Measurements from ENCODE around the gene AFAP1L1. TPM values are rescaled to one million over a fixed set of nuclear protein-coding genes. Genes with fewer than 3 reads are reported as not detected.

The AFAP1L1 gene
- total RNA-seq, 1 donor from 2014 or later: 2.3 TPM

- DNase-seq (ENCODE audit: extremely low spot score, unreplicated experiment): no peak
- no peak for TF ChIP-seq CTCF (IDR thresholded peaks at IDR 0.05)
- Mint-ChIP-seq H3K4me3 (ENCODE audit: unreplicated experiment) (no peak overlapping the region), H3K27me3 (ENCODE audit: unreplicated experiment) (peaks cover 12% of the 10 kb centered on the region), H3K36me3 (ENCODE audit: unreplicated experiment) (no peaks in the 10 kb centered on the region), H3K9me3 (ENCODE audit: unreplicated experiment) (no peaks in the 10 kb centered on the region), H3K4me1 (ENCODE audit: unreplicated experiment) (peaks cover 11% of the 10 kb centered on the region), H3K27ac (ENCODE audit: unreplicated experiment) (no peak overlapping the region)
Observed at GRCh38 chr5:149260761-149261160, 10.9 kb upstream of the AFAP1L1 start.

DNA sequence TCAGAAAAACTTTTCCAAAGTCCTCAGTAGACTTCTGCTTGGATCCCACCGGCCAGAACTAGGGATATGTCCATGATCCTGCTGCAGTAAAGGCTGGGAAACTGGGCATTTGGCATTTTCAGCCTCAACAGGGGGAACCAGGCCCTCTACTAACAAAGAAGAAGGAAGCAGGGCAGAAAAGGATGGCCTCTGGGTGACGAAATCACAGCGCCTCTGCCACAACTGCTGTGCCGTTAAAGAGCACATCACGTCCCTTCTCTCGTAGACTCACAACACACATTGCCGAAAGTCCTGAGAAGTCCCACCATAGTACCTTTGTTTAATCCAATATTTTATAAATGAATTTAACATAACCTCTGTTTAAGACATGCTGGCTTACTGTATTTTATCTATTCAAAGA, 10.4 kb upstream of the AFAP1L1 start:
- Mint-ChIP-seq H3K4me1 (ENCODE audit: unreplicated experiment) (peaks cover 11% of the 10 kb centered on the region), H3K27ac (ENCODE audit: unreplicated experiment) (no peak overlapping the region), H3K9me3 (ENCODE audit: unreplicated experiment) (no peaks in the 10 kb centered on the region), H3K4me3 (ENCODE audit: unreplicated experiment) (no peak overlapping the region), H3K27me3 (ENCODE audit: unreplicated experiment) (peaks cover 12% of the 10 kb centered on the region), H3K36me3 (ENCODE audit: unreplicated experiment) (no peaks in the 10 kb centered on the region)
- no peak for TF ChIP-seq CTCF (IDR thresholded peaks at IDR 0.05)
- DNase-seq (ENCODE audit: extremely low spot score, unreplicated experiment): no peak

DNA sequence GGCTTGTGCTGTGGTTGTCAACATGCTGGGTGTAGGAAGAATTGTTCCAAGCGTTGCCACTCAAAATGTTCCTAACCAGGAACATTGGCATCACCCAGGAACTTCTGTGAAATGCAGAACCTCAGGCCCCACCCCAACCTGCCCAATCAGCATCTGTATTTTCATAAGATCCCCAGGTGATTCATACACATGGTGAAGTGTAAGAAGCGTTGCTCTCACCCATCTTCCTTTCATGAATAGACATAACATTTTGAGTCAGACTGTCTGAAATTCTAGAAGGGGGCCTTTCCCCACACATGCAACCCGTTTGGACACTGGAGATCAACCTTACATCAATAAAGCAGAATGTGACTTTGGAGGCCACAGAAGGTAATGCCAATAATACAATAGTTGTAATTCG, 9.3 kb upstream of the AFAP1L1 start:
- H3K4me1 Mint-ChIP-seq (ENCODE audit: unreplicated experiment): peaks cover 11% of the 10 kb centered on the region
- TF ChIP-seq CTCF (IDR thresholded peaks at IDR 0.05): no peak
- H3K36me3 Mint-ChIP-seq (ENCODE audit: unreplicated experiment): no peaks in the 10 kb centered on the region
- H3K27ac Mint-ChIP-seq (ENCODE audit: unreplicated experiment): no peak overlapping the region
- no peak overlapping the region for H3K4me3 Mint-ChIP-seq (ENCODE audit: unreplicated experiment)
- H3K9me3 Mint-ChIP-seq (ENCODE audit: unreplicated experiment): no peaks in the 10 kb centered on the region
- DNase-seq (ENCODE audit: extremely low spot score, unreplicated experiment): no peak
- peaks cover 12% of the 10 kb centered on the region for H3K27me3 Mint-ChIP-seq (ENCODE audit: unreplicated experiment)

DNA sequence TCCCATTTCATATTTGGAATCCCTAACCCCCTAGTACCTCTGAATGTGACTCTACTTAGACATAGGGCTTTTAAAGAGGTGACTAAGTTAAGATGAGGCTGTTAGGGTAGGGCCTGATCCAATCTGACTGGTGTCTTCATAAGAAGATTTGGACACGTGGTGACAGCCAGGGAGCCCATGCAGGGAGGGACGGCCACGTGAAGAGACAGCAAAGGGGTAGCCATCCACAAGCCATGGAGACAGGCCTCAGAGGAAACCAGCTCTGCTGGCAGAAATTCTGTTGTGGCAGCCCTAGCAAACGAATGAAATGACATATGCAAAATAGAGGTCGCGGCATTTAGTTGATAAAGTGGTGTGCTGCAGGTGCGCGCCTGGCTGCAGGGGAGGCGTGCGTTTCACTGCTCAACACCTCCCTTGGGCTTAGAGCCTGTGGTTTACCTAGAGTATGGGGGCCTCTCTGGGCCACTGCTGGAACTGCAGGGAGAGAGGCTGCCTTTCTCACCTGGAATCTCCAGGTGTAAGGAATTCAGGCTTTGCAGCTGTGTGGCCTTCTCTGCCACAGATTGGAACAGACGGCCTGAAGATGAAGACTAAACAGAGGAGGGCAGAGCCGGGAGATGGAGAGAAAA, 7.1 kb upstream of the AFAP1L1 start:
- H3K27ac Mint-ChIP-seq (ENCODE audit: unreplicated experiment): no peak overlapping the region
- peaks cover 2% of the 10 kb centered on the region for H3K36me3 Mint-ChIP-seq (ENCODE audit: unreplicated experiment)
- no peak for DNase-seq (ENCODE audit: extremely low spot score, unreplicated experiment)

DNA sequence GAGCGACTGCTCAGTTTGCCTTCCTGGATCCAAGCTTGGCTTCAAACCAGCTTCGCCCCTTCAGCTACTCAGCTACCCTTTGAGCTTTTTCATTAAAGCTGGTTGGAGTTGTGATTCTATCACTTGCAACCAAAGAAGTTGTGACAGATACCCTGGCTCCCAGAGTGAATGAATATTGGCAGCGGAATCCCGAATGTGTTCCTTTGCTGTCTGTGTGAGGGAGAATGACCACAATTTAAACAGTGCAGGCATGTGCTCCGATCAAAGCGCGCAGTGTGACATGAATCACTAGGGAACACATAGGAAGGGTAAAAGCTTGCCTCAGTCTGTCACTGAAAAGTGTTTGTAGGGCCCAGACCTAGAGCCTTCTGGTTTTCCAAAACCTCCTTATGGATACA, 6.6 kb upstream of the AFAP1L1 start:
- DNase-seq (ENCODE audit: extremely low spot score, unreplicated experiment): no peak
- Mint-ChIP-seq H3K36me3 (ENCODE audit: unreplicated experiment) (peaks cover 2% of the 10 kb centered on the region), H3K9me3 (ENCODE audit: unreplicated experiment) (peaks cover 17% of the 10 kb centered on the region), H3K4me1 (ENCODE audit: unreplicated experiment) (no peaks in the 10 kb centered on the region), H3K27me3 (ENCODE audit: unreplicated experiment) (peaks cover 12% of the 10 kb centered on the region), H3K27ac (ENCODE audit: unreplicated experiment) (no peak overlapping the region), H3K4me3 (ENCODE audit: unreplicated experiment) (no peak overlapping the region)
- TF ChIP-seq CTCF (IDR thresholded peaks at IDR 0.05): no peak

More for the DNA sequence above, 7.1 kb upstream of the AFAP1L1 start:
- H3K27me3 Mint-ChIP-seq (ENCODE audit: unreplicated experiment): peaks cover 12% of the 10 kb centered on the region
- TF ChIP-seq CTCF (IDR thresholded peaks at IDR 0.05): peak; percentile 42
- H3K4me1 Mint-ChIP-seq (ENCODE audit: unreplicated experiment): no peaks in the 10 kb centered on the region
- no peak overlapping the region for H3K4me3 Mint-ChIP-seq (ENCODE audit: unreplicated experiment)
- H3K9me3 Mint-ChIP-seq (ENCODE audit: unreplicated experiment): peaks cover 17% of the 10 kb centered on the region
